ENCODE results near the gene SPIN1. TPM values are rescaled to one million over a fixed set of nuclear protein-coding genes. Genes with fewer than 3 reads are reported as not detected.
"Not testable (repeated sequence)": the region's sequence is repeated elsewhere in the genome, so short reads cannot be mapped to it uniquely, and the experiment has no call there.

SPIN1 gene
- 38.6 and 70.4 TPM in 2 replicates for total RNA-seq

GRCh38 chr9:88388203-88388885, at the start of gene SPIN1:
Gene SPIN1, plus strand, starts transcription at chr9:88388444. Its CDS starts 38,096 bp downstream, at chr9:88426540.
- DNase-seq (ENCODE audit: low read depth in 2 of 2), result peak; percentile 79 to 87

GRCh38 chr9:88339317-88339716, 48.9 kb upstream of the SPIN1 start:
- DNase-seq (ENCODE audit: low read depth in 2 of 2), result no peak

- DNase-seq (ENCODE audit: low read depth in 2 of 2), result no peak
Observed at GRCh38 chr9:88342246-88342645, 46.0 kb upstream of the SPIN1 start.

GRCh38 chr9:88344013-88344412, 44.2 kb upstream of the SPIN1 start:
- no peak for DNase-seq (ENCODE audit: low read depth in 2 of 2)

- DNase-seq (ENCODE audit: low read depth in 2 of 2), result not testable (repeated sequence)
Observed at GRCh38 chr9:88350354-88350753, 37.9 kb upstream of the SPIN1 start.

GRCh38 chr9:88355166-88355565, 33.1 kb upstream of the SPIN1 start:
- no peak for DNase-seq (ENCODE audit: low read depth in 2 of 2)

GRCh38 chr9:88357250-88357649, 31.0 kb upstream of the SPIN1 start:
- not testable (repeated sequence) for DNase-seq (ENCODE audit: low read depth in 2 of 2)

GRCh38 chr9:88358723-88359122, 29.5 kb upstream of the SPIN1 start:
- DNase-seq (ENCODE audit: low read depth in 2 of 2), result no peak

GRCh38 chr9:88359974-88360373, 28.3 kb upstream of the SPIN1 start:
- no peak for DNase-seq (ENCODE audit: low read depth in 2 of 2)

- DNase-seq (ENCODE audit: low read depth in 2 of 2), result no peak
Observed at GRCh38 chr9:88362681-88363080, 25.6 kb upstream of the SPIN1 start.

- no peak for DNase-seq (ENCODE audit: low read depth in 2 of 2)
Observed at GRCh38 chr9:88363661-88364060, 24.6 kb upstream of the SPIN1 start.

GRCh38 chr9:88364706-88365105, 23.5 kb upstream of the SPIN1 start:
- DNase-seq (ENCODE audit: low read depth in 2 of 2), result no peak

- no peak for DNase-seq (ENCODE audit: low read depth in 2 of 2)
Observed at GRCh38 chr9:88370346-88370745, 17.9 kb upstream of the SPIN1 start.

- no peak for DNase-seq (ENCODE audit: low read depth in 2 of 2)
Observed at GRCh38 chr9:88372103-88372654, 16.1 kb upstream of the SPIN1 start.

- no peak for DNase-seq (ENCODE audit: low read depth in 2 of 2)
Observed at GRCh38 chr9:88373045-88373444, 15.2 kb upstream of the SPIN1 start.

GRCh38 chr9:88378317-88378716, 9.9 kb upstream of the SPIN1 start:
- DNase-seq (ENCODE audit: low read depth in 2 of 2), result peak; percentile 15 to 31

GRCh38 chr9:88379352-88379751, 8.9 kb upstream of the SPIN1 start:
- DNase-seq (ENCODE audit: low read depth in 2 of 2), result no peak

GRCh38 chr9:88380118-88380517, 8.1 kb upstream of the SPIN1 start:
- DNase-seq (ENCODE audit: low read depth in 2 of 2), result no peak

GRCh38 chr9:88381322-88381721, 6.9 kb upstream of the SPIN1 start:
- DNase-seq (ENCODE audit: low read depth in 2 of 2), result not testable (repeated sequence)

GRCh38 chr9:88383176-88383575, 5.1 kb upstream of the SPIN1 start:
- no peak for DNase-seq (ENCODE audit: low read depth in 2 of 2)

GRCh38 chr9:88386137-88386536, 2.1 kb upstream of the SPIN1 start:
- not testable (repeated sequence) for DNase-seq (ENCODE audit: low read depth in 2 of 2)

- DNase-seq (ENCODE audit: low read depth in 2 of 2), result peak in 1 of 2 donors; percentile 1
Observed at GRCh38 chr9:88387036-88387551, 1.1 kb upstream of the SPIN1 start.

GRCh38 chr9:88387552-88388202, 567 bp upstream of the SPIN1 start:
- DNase-seq (ENCODE audit: low read depth in 2 of 2), result peak; percentile 34
